Transverse colon (tissue), 4 donors: ENCODE results near the gene PKD1.
A peak's percentile ranks its signal among the peaks of the same experiment; 100 is the strongest.
"Not testable (repeated sequence)": the region's sequence is repeated elsewhere in the genome, so short reads cannot be mapped to it uniquely, and the experiment has no call there.

Source experiments
- EP300 ChIP-seq: sonication (generic); formaldehyde crosslinking; IDR thresholded peaks from one replicate; pipeline ENCODE4 v1.6.1; 2017; ENCODE audit warnings: antibody characterized with exemption, low read depth
- POLR2AphosphoS5 ChIP-seq, 3 donors: sonication (generic); formaldehyde crosslinking; IDR thresholded peaks; one replicate each; pipeline ENCODE4 v1.6.1; 2016; ENCODE audit warnings: antibody characterized with exemption in 3 of 3
- TF ChIP-seq, protein P1 (sequence below), 5 experiments: fragments of 200-600 bp in 3 of 5; fragments of 450-650 bp in 2 of 5; sonication (generic) in 3 of 5; IDR thresholded peaks; 1 replicate in 2 of 5; 2 replicates in 3 of 5; pipeline ENCODE4 v1.5.1; 2016 to 2017; ENCODE audit warnings: antibody characterized with exemption in 5 of 5, inconsistent platforms in 3 of 5, mild to moderate bottlenecking in 2 of 5, moderate library complexity in 1 of 5

DNA sequence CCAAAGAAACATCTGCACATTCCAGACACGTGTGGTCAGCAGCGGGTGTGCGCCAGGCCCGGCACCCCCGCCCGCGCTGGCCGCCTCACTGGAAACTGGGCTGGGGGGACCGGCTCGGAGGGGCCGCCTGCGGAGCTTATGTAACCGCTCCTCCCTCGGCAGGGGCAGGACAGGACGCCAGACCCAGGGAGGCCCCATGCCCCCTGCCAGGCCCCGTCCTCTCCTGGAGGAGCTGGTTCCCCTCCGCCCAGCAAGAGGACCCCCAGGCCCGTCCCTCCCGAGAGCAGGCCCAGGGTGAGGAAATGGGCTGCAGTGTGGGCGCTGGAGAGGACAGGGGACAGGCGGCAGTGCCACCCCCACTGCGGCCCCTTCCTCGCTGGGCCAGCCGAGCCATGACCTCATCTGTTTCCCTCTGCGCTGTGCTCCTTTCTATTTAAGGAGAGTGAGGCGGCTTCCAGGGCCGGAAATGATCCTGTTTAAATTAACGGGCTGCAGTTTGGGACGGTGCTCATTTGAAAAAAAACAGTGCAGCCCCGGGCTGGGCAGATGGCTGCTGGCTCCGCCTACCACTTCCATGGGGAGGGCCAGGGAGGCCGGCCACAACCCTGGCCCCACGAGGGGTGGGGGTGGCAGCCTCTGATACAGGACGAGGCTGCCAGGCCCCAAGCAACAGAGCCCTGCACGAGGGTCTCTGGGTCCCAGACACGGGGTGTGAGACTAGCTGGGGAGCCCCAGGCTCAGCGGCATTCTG is 10.8 kb downstream of the PKD1 start:
- peak in 2 of 3 donors; percentile 15 to 19 for TF ChIP-seq POLR2AphosphoS5 (IDR thresholded peaks at IDR 0.05)
- TF ChIP-seq, protein P1, sequence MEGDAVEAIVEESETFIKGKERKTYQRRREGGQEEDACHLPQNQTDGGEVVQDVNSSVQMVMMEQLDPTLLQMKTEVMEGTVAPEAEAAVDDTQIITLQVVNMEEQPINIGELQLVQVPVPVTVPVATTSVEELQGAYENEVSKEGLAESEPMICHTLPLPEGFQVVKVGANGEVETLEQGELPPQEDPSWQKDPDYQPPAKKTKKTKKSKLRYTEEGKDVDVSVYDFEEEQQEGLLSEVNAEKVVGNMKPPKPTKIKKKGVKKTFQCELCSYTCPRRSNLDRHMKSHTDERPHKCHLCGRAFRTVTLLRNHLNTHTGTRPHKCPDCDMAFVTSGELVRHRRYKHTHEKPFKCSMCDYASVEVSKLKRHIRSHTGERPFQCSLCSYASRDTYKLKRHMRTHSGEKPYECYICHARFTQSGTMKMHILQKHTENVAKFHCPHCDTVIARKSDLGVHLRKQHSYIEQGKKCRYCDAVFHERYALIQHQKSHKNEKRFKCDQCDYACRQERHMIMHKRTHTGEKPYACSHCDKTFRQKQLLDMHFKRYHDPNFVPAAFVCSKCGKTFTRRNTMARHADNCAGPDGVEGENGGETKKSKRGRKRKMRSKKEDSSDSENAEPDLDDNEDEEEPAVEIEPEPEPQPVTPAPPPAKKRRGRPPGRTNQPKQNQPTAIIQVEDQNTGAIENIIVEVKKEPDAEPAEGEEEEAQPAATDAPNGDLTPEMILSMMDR (IDR thresholded peaks at IDR 0.05) = not testable (repeated sequence)
- peak; percentile 9 for TF ChIP-seq EP300
